HEK293 (cell line): ENCODE measurements around the gene TBX1.

Experiments
- GLI4 ChIP-seq: fragments of 450-650 bp; formaldehyde crosslinking; IDR thresholded peaks from 2 replicates; pipeline ENCODE4 v1.5.1; 2016; ENCODE audit warnings: missing biosample characterization, missing genetic modification characterization
- KLF8 ChIP-seq: fragments of 450-650 bp; formaldehyde crosslinking; IDR thresholded peaks from 2 replicates; pipeline ENCODE4 v1.5.1; 2016; ENCODE audit warnings: missing biosample characterization, missing genetic modification characterization
- KLF9 ChIP-seq: fragments of 450-650 bp; formaldehyde crosslinking; IDR thresholded peaks from 2 replicates; pipeline ENCODE4 v1.5.1; 2016; ENCODE audit warnings: missing biosample characterization, missing genetic modification characterization, low read depth
- ZBTB17 ChIP-seq: fragments of 450-650 bp; formaldehyde crosslinking; IDR thresholded peaks from 2 replicates; pipeline ENCODE4 v1.5.1; 2016; ENCODE audit warnings: missing biosample characterization, missing genetic modification characterization
- ZNF248 ChIP-seq: fragments of 450-650 bp; formaldehyde crosslinking; IDR thresholded peaks from 2 replicates; pipeline ENCODE4 v1.5.1; 2017; ENCODE audit warnings: missing biosample characterization, missing genetic modification characterization
- ZNF266 ChIP-seq: fragments of 450-650 bp; formaldehyde crosslinking; IDR thresholded peaks from 2 replicates; pipeline ENCODE4 v1.5.1; 2016; ENCODE audit warnings: missing biosample characterization, missing genetic modification characterization, low read depth
- ZNF274 ChIP-seq, 2 experiments: fragments of 200-500 bp in 1 of 2; fragments of 450-650 bp in 1 of 2; sonication (Bioruptor generic) in 1 of 2; formaldehyde crosslinking in 1 of 2; IDR thresholded peaks; 2 replicates each; pipeline versions ENCODE4 v1.5.1 to v1.6.1; 2014 to 2016; ENCODE audit warnings: borderline replicate concordance in 1 of 2, inconsistent platforms in 1 of 2, low read length in 1 of 2, missing biosample characterization in 1 of 2, missing genetic modification characterization in 1 of 2
- ZNF624 ChIP-seq: fragments of 450-650 bp; formaldehyde crosslinking; IDR thresholded peaks from 2 replicates; pipeline ENCODE4 v1.5.1; 2017; ENCODE audit warnings: missing biosample characterization, missing genetic modification characterization
- TF ChIP-seq, protein P1 (sequence below): fragments of 450-650 bp; formaldehyde crosslinking; IDR thresholded peaks from 2 replicates; pipeline ENCODE4 v1.5.1; 2016; ENCODE audit warnings: missing biosample characterization, missing genetic modification characterization
- TF ChIP-seq, protein P2 (sequence below): fragments of 450-650 bp; formaldehyde crosslinking; IDR thresholded peaks from 2 replicates; pipeline ENCODE4 v1.5.1; 2016; ENCODE audit warnings: missing biosample characterization, missing genetic modification characterization
- TF ChIP-seq, protein P3 (sequence below): fragments of 450-650 bp; formaldehyde crosslinking; IDR thresholded peaks from 2 replicates; pipeline ENCODE4 v1.5.1; 2017; ENCODE audit warnings: missing biosample characterization, missing genetic modification characterization
- TF ChIP-seq, protein P4 (sequence below): fragments of 450-650 bp; formaldehyde crosslinking; IDR thresholded peaks from 2 replicates; pipeline ENCODE4 v1.5.1; 2016; ENCODE audit warnings: missing biosample characterization, missing genetic modification characterization
- TF ChIP-seq, protein P5 (sequence below): sonication (generic); formaldehyde crosslinking; IDR thresholded peaks from 2 replicates; pipeline ENCODE4 v1.8.1; 2022; ENCODE audit warnings: mild to moderate bottlenecking, moderate library complexity, missing genetic modification reagents

DNA sequence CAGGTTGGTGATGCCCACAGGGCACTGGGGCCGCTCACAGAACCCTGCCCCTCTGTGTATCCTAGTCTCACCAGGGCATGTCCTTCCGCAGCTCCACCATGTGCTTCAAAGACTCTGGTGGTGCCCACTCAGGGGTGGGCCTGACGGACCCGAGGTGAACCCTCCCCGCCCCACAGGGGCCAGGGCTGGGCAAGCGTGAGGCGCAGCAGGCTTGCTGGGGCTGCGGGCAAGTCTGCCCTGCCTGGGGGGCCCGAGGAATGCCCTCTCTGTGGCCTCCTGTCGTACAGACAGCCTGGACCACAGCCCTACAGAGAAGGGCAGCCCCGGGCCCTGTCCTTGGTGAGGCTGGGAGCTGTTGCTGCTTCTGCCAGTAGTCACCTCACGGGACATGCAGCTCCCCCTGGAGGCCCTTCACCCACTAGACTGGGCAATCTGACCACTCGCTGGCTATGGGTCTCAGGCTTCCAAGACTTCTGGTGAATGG is 40.2 kb downstream of the TBX1 start:
- no peak for TF ChIP-seq ZNF248 (tag by site-specific recombination)
- TF ChIP-seq, protein P1, sequence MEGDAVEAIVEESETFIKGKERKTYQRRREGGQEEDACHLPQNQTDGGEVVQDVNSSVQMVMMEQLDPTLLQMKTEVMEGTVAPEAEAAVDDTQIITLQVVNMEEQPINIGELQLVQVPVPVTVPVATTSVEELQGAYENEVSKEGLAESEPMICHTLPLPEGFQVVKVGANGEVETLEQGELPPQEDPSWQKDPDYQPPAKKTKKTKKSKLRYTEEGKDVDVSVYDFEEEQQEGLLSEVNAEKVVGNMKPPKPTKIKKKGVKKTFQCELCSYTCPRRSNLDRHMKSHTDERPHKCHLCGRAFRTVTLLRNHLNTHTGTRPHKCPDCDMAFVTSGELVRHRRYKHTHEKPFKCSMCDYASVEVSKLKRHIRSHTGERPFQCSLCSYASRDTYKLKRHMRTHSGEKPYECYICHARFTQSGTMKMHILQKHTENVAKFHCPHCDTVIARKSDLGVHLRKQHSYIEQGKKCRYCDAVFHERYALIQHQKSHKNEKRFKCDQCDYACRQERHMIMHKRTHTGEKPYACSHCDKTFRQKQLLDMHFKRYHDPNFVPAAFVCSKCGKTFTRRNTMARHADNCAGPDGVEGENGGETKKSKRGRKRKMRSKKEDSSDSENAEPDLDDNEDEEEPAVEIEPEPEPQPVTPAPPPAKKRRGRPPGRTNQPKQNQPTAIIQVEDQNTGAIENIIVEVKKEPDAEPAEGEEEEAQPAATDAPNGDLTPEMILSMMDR, result peak; percentile 48; the same call in 1 of the 2 replicates
- no peak for TF ChIP-seq KLF8 (tag by site-specific recombination)
- TF ChIP-seq, protein P2, sequence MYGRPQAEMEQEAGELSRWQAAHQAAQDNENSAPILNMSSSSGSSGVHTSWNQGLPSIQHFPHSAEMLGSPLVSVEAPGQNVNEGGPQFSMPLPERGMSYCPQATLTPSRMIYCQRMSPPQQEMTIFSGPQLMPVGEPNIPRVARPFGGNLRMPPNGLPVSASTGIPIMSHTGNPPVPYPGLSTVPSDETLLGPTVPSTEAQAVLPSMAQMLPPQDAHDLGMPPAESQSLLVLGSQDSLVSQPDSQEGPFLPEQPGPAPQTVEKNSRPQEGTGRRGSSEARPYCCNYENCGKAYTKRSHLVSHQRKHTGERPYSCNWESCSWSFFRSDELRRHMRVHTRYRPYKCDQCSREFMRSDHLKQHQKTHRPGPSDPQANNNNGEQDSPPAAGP, result no peak
- no peak for TF ChIP-seq ZNF624 (tag by site-specific recombination)
- TF ChIP-seq, protein P3, sequence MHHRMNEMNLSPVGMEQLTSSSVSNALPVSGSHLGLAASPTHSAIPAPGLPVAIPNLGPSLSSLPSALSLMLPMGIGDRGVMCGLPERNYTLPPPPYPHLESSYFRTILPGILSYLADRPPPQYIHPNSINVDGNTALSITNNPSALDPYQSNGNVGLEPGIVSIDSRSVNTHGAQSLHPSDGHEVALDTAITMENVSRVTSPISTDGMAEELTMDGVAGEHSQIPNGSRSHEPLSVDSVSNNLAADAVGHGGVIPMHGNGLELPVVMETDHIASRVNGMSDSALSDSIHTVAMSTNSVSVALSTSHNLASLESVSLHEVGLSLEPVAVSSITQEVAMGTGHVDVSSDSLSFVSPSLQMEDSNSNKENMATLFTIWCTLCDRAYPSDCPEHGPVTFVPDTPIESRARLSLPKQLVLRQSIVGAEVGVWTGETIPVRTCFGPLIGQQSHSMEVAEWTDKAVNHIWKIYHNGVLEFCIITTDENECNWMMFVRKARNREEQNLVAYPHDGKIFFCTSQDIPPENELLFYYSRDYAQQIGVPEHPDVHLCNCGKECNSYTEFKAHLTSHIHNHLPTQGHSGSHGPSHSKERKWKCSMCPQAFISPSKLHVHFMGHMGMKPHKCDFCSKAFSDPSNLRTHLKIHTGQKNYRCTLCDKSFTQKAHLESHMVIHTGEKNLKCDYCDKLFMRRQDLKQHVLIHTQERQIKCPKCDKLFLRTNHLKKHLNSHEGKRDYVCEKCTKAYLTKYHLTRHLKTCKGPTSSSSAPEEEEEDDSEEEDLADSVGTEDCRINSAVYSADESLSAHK, result no peak
- no peak for TF ChIP-seq KLF9
- TF ChIP-seq, protein P4, sequence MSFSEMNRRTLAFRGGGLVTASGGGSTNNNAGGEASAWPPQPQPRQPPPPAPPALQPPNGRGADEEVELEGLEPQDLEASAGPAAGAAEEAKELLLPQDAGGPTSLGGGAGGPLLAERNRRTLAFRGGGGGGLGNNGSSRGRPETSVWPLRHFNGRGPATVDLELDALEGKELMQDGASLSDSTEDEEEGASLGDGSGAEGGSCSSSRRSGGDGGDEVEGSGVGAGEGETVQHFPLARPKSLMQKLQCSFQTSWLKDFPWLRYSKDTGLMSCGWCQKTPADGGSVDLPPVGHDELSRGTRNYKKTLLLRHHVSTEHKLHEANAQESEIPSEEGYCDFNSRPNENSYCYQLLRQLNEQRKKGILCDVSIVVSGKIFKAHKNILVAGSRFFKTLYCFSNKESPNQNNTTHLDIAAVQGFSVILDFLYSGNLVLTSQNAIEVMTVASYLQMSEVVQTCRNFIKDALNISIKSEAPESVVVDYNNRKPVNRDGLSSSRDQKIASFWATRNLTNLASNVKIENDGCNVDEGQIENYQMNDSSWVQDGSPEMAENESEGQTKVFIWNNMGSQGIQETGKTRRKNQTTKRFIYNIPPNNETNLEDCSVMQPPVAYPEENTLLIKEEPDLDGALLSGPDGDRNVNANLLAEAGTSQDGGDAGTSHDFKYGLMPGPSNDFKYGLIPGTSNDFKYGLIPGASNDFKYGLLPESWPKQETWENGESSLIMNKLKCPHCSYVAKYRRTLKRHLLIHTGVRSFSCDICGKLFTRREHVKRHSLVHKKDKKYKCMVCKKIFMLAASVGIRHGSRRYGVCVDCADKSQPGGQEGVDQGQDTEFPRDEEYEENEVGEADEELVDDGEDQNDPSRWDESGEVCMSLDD (tag by site-specific recombination), result no peak
- TF ChIP-seq ZNF274 (IDR thresholded peaks at IDR 0.05; ENCODE audit: low read length), result no peak
- no peak for TF ChIP-seq ZNF274 (tag by site-specific recombination; IDR thresholded peaks at IDR 0.05; ENCODE audit: borderline replicate concordance)
- TF ChIP-seq ZBTB17 (tag by site-specific recombination), result no peak
- TF ChIP-seq, protein P5, sequence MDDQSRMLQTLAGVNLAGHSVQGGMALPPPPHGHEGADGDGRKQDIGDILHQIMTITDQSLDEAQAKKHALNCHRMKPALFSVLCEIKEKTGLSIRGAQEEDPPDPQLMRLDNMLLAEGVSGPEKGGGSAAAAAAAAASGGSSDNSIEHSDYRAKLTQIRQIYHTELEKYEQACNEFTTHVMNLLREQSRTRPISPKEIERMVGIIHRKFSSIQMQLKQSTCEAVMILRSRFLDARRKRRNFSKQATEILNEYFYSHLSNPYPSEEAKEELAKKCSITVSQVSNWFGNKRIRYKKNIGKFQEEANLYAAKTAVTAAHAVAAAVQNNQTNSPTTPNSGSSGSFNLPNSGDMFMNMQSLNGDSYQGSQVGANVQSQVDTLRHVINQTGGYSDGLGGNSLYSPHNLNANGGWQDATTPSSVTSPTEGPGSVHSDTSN (CRISPR knock-in tag), result no peak
- TF ChIP-seq GLI4 (tag by site-specific recombination), result no peak
- no peak for TF ChIP-seq ZNF266
